Loucy (cell line): ENCODE data around the gene NUDT13.

Source experiments
- EZH2phosphoT487 ChIP-seq: fragments of 200-600 bp; IDR thresholded peaks from 2 replicates; pipeline ENCODE4 v1.6.1; 2018; ENCODE audit warnings: antibody characterized with exemption, mild to moderate bottlenecking, moderate library complexity, borderline replicate concordance
- TF ChIP-seq, protein P1 (sequence below): fragments of 200-600 bp; sonication (generic); conservative IDR thresholded peaks from 2 replicates; pipeline ENCODE4 v1.5.1; 2014; ENCODE audit warnings: mild to moderate bottlenecking, antibody characterized with exemption, low read length

DNA sequence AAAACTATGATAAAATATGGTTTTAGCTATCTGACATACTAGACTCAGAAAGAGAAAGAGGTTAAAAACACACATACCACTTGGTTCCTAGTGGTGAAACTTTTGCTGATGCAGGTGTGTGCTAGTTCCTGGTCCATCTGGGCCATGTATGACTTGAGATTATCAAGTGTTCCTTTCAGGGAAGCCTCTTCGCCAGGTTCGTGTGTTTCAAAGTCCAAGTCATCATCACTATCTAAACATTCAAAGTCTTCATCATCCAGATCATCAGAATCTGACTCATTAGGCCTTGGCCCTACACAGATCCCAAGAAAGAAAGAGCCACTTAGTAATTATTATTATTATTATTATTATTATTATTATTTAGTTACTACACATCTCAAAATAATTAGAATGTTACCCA lies 26.4 kb downstream of the NUDT13 start:
- TF ChIP-seq, protein P1, sequence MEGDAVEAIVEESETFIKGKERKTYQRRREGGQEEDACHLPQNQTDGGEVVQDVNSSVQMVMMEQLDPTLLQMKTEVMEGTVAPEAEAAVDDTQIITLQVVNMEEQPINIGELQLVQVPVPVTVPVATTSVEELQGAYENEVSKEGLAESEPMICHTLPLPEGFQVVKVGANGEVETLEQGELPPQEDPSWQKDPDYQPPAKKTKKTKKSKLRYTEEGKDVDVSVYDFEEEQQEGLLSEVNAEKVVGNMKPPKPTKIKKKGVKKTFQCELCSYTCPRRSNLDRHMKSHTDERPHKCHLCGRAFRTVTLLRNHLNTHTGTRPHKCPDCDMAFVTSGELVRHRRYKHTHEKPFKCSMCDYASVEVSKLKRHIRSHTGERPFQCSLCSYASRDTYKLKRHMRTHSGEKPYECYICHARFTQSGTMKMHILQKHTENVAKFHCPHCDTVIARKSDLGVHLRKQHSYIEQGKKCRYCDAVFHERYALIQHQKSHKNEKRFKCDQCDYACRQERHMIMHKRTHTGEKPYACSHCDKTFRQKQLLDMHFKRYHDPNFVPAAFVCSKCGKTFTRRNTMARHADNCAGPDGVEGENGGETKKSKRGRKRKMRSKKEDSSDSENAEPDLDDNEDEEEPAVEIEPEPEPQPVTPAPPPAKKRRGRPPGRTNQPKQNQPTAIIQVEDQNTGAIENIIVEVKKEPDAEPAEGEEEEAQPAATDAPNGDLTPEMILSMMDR: no peak
- TF ChIP-seq EZH2phosphoT487: no peak
